ENCODE results near the gene TOGARAM2.

DNA sequence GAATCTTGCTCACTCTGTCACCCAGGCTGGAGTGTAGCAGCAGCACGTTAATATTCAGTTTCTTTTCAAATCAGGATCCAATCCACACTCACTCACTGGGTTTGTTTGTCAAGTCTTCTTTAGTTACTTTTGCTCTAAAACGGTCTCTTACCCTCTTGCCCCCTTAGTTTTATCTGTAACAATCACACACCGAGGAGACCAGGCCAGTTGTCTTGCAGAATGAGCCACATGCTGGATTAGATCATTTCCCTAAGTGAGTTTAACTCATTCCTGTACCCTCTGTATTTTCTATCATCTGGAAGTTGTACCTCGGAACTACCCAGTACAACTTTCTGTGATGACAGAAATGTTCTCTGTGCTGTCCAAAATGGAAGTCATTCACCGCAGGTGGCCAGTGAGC is 20.7 kb upstream of the TOGARAM2 start:
- TF ChIP-seq, protein P1, sequence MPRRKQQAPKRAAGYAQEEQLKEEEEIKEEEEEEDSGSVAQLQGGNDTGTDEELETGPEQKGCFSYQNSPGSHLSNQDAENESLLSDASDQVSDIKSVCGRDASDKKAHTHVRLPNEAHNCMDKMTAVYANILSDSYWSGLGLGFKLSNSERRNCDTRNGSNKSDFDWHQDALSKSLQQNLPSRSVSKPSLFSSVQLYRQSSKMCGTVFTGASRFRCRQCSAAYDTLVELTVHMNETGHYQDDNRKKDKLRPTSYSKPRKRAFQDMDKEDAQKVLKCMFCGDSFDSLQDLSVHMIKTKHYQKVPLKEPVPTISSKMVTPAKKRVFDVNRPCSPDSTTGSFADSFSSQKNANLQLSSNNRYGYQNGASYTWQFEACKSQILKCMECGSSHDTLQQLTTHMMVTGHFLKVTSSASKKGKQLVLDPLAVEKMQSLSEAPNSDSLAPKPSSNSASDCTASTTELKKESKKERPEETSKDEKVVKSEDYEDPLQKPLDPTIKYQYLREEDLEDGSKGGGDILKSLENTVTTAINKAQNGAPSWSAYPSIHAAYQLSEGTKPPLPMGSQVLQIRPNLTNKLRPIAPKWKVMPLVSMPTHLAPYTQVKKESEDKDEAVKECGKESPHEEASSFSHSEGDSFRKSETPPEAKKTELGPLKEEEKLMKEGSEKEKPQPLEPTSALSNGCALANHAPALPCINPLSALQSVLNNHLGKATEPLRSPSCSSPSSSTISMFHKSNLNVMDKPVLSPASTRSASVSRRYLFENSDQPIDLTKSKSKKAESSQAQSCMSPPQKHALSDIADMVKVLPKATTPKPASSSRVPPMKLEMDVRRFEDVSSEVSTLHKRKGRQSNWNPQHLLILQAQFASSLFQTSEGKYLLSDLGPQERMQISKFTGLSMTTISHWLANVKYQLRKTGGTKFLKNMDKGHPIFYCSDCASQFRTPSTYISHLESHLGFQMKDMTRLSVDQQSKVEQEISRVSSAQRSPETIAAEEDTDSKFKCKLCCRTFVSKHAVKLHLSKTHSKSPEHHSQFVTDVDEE (CRISPR knock-in tag; IDR thresholded peaks at IDR 0.05), result no peak
- TF ChIP-seq, protein P2, sequence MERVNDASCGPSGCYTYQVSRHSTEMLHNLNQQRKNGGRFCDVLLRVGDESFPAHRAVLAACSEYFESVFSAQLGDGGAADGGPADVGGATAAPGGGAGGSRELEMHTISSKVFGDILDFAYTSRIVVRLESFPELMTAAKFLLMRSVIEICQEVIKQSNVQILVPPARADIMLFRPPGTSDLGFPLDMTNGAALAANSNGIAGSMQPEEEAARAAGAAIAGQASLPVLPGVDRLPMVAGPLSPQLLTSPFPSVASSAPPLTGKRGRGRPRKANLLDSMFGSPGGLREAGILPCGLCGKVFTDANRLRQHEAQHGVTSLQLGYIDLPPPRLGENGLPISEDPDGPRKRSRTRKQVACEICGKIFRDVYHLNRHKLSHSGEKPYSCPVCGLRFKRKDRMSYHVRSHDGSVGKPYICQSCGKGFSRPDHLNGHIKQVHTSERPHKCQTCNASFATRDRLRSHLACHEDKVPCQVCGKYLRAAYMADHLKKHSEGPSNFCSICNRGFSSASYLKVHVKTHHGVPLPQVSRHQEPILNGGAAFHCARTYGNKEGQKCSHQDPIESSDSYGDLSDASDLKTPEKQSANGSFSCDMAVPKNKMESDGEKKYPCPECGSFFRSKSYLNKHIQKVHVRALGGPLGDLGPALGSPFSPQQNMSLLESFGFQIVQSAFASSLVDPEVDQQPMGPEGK (CRISPR knock-in tag; IDR thresholded peaks at IDR 0.05; ENCODE audit: borderline replicate concordance), result no peak
- TF ChIP-seq, protein P3, sequence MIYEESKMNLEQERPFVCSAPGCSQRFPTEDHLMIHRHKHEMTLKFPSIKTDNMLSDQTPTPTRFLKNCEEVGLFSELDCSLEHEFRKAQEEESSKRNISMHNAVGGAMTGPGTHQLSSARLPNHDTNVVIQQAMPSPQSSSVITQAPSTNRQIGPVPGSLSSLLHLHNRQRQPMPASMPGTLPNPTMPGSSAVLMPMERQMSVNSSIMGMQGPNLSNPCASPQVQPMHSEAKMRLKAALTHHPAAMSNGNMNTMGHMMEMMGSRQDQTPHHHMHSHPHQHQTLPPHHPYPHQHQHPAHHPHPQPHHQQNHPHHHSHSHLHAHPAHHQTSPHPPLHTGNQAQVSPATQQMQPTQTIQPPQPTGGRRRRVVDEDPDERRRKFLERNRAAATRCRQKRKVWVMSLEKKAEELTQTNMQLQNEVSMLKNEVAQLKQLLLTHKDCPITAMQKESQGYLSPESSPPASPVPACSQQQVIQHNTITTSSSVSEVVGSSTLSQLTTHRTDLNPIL (CRISPR knock-in tag; IDR thresholded peaks at IDR 0.05; ENCODE audit: low read depth), result no peak
